NCI-H2107 treated with DMSO at 0.1 percent for 48 hours (cell line): Measurements from ENCODE around the gene OOSP1.
"Not testable (repeated sequence)": the region's sequence is repeated elsewhere in the genome, so short reads cannot be mapped to it uniquely, and the experiment has no call there.

Experiments
- DNase-seq: peaks from one replicate; lab custom pipeline; 2025; ENCODE audit not compliant: unreplicated experiment; lab: John Stamatoyannopoulos, UW

The OOSP1 gene

GRCh38 chr11:59938132-59938531, at the start of gene OOSP1:
TSS of gene OOSP1 (plus strand) at chr11:59938432. CDS start at chr11:59938455, 23 bp downstream.
- DNase-seq: no peak

- DNase-seq: no peak
Observed at GRCh38 chr11:59891781-59892181, 46.5 kb upstream of the OOSP1 start.

GRCh38 chr11:59894616-59895015, 43.6 kb upstream of the OOSP1 start:
- DNase-seq: no peak

- DNase-seq: no peak
Observed at GRCh38 chr11:59898046-59898445, 40.2 kb upstream of the OOSP1 start.

GRCh38 chr11:59898650-59899049, 39.6 kb upstream of the OOSP1 start:
- no peak for DNase-seq

- DNase-seq: no peak
Observed at GRCh38 chr11:59899532-59899931, 38.7 kb upstream of the OOSP1 start.

- DNase-seq: no peak
Observed at GRCh38 chr11:59900366-59901126, 37.7 kb upstream of the OOSP1 start.

GRCh38 chr11:59901306-59901705, 36.9 kb upstream of the OOSP1 start:
- no peak for DNase-seq

- not testable (repeated sequence) for DNase-seq
Observed at GRCh38 chr11:59903569-59903968, 34.7 kb upstream of the OOSP1 start.

- no peak for DNase-seq
Observed at GRCh38 chr11:59918480-59918879, 19.8 kb upstream of the OOSP1 start.

GRCh38 chr11:59918987-59919589, 19.1 kb upstream of the OOSP1 start:
- no peak for DNase-seq

GRCh38 chr11:59923813-59924212, 14.4 kb upstream of the OOSP1 start:
- no peak for DNase-seq

- DNase-seq: no peak
Observed at GRCh38 chr11:59931688-59932087, 6.5 kb upstream of the OOSP1 start.

GRCh38 chr11:59938718-59939117, 486 bp downstream of the OOSP1 start:
- DNase-seq: no peak

- DNase-seq: no peak
Observed at GRCh38 chr11:59939482-59939881, 1.2 kb downstream of the OOSP1 start.

- no peak for DNase-seq
Observed at GRCh38 chr11:59941091-59941490, 2.9 kb downstream of the OOSP1 start.

GRCh38 chr11:59943997-59944714, 5.9 kb downstream of the OOSP1 start:
- no peak for DNase-seq

GRCh38 chr11:59944720-59945119, 6.5 kb downstream of the OOSP1 start:
- DNase-seq: no peak

GRCh38 chr11:59953463-59954218, 15.4 kb downstream of the OOSP1 start:
- no peak for DNase-seq

- DNase-seq: no peak
Observed at GRCh38 chr11:59954219-59954847, 16.1 kb downstream of the OOSP1 start.

GRCh38 chr11:59957094-59957493, 18.9 kb downstream of the OOSP1 start:
- no peak for DNase-seq
